Activated CD8-positive, alpha-beta memory T cell treated with anti-CD3 and anti-CD28 coated beads, Interleukin-2, amount 50 U/mL, for 1 hour (primary cell): Measurements from ENCODE around the gene MYO7B.

Experiments
- DNase-seq: peaks from one replicate; pipeline ENCODE4 v3.0.0-alpha.2; 2020; ENCODE audit errors: extremely low read depth

Gene MYO7B

GRCh38 chr2:127649100-127649611, 113.7 kb downstream of the MYO7B start:
- no peak for DNase-seq

GRCh38 chr2:127649684-127650040, 114.2 kb downstream of the MYO7B start:
- peak; percentile 66 for DNase-seq

- DNase-seq = no peak
Measured at GRCh38 chr2:127650041-127650784, 114.7 kb downstream of the MYO7B start.

DNA sequence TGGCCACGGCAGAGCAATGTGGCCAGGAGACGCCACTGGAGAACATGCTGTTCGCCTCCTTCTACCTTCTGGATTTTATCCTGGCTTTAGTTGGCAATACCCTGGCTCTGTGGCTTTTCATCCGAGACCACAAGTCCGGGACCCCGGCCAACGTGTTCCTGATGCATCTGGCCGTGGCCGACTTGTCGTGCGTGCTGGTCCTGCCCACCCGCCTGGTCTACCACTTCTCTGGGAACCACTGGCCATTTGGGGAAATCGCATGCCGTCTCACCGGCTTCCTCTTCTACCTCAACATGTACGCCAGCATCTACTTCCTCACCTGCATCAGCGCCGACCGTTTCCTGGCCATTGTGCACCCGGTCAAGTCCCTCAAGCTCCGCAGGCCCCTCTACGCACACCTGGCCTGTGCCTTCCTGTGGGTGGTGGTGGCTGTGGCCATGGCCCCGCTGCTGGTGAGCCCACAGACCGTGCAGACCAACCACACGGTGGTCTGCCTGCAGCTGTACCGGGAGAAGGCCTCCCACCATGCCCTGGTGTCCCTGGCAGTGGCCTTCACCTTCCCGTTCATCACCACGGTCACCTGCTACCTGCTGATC, 115.4 kb downstream of the MYO7B start:
- DNase-seq = no peak

DNA sequence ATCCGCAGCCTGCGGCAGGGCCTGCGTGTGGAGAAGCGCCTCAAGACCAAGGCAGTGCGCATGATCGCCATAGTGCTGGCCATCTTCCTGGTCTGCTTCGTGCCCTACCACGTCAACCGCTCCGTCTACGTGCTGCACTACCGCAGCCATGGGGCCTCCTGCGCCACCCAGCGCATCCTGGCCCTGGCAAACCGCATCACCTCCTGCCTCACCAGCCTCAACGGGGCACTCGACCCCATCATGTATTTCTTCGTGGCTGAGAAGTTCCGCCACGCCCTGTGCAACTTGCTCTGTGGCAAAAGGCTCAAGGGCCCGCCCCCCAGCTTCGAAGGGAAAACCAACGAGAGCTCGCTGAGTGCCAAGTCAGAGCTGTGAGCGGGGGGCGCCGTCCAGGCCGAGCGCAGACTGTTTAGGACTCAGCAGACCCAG, 115.9 kb downstream of the MYO7B start:
- no peak for DNase-seq

GRCh38 chr2:127651971-127652550, 116.6 kb downstream of the MYO7B start:
- no peak for DNase-seq

- DNase-seq = no peak
Measured at GRCh38 chr2:127652786-127653357, 117.4 kb downstream of the MYO7B start.

DNA sequence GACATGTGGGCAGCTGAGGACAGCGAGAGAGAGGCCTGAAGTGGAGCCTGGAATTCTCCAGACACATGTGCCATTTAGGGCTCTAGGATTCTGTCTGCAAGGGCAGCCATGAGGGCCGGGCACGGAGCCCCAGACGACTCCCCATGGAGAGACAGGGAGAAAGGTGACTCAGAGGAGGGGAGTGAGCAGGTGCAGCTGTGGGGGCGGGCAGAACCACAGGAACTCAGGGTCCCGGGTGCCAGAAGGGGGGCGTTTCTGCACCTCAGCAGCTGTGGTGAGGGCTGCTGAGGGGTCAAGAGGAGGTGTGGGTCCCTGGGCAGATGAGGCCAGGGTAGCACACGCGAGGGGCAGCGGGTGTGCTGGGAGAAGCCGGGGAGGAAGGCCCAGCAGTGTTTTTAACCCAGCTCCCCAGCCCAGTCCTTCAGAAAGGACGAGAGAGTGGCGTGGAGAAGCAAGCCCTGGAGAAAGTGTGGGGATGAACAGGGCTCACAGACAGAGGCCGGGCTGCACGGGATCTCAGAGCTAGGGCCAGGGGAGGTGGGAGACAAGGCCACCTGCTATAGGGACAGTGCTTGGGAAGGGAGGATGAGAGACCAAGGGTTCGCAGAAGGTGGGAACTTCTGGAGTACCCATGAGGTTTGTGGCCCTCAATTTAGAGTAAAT, 118.1 kb downstream of the MYO7B start:
- no peak for DNase-seq

DNA sequence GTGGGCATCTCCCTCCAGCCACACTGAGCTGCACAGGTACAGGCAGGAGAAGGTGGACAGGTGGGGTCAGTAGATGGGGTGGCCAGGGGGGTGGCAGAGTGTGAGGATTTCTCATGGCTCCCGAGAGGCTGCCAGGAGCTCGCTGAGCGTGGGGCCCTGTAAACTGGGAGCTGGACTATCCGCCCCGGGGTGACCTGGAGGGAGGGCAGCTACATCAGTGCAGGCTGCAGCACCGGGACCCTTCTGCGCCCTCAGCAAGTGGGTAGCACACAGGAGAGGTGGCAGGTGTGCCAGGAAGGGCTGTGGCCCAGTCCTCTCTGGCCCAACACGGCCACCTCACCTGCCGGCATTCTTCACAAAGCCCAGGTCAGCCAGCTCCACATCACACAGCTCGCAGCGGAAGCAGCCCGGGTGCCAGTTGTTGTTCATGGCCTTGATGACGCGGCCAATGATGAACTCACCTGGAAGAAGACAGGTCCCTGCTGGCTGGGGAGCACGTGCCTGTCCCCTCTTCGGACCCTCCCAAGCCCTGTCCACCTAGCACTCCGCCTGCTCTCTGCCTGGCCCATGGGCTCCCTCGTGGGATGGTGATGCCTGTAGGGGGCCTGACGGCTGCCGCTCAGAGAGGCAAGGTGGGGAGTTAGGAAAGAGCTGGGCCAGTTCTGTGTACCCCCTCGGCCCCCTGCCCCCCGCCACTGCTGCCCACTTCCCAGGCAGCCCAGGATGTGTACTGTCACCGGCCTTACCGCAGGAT, 118.8 kb downstream of the MYO7B start:
- DNase-seq = no peak

DNA sequence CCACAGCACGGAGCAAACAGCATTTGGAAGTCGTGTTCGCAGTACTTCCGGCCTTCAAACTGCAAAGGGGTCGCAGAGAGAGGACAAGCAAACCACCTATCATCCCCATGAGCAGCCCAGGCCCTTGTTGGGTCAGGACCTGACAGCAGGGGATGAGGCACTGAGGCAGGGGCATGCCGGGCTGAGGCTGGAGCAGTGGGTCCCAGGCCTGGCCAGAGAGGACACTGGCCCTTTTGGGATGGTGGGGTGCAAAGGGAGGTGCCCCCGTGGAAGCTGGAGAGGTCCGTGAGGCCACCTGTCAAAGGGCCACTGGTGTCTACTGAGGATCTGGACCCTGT, 119.3 kb downstream of the MYO7B start:
- DNase-seq = no peak

- no peak for DNase-seq
Measured at GRCh38 chr2:127655209-127656073, 120.0 kb downstream of the MYO7B start.

DNA sequence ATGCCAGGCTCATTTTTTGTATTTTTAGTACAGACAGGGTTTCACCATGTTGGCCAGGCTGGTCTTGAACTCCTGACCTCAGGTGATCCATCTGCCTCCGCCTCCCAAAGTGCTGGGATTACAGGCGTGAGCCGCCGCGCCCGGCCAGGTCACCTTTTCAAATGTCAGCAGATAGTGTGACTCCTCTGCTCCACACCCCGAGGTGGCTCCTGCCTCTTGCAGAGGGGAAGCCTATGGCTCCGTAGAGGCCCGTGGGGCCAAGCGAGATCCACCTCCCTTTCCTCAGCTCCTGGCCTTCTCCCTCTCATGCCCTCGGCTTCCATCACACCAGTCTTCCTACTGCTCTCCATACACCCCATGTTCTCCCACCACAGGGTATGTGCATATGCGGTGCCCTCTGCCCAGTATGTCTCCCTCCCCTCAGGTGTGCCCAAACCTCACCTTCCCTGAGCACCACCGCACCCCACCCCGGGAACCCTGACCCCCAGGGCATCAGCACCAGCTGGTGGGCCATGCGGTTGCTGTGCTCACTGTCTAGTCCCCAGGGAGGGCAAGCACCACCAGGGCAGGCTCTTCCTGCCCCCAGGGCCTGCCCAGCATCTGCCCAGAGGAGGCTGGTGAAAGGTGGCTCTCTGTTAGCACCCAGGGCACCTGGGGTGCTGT, 121.2 kb downstream of the MYO7B start:
- DNase-seq = no peak

DNA sequence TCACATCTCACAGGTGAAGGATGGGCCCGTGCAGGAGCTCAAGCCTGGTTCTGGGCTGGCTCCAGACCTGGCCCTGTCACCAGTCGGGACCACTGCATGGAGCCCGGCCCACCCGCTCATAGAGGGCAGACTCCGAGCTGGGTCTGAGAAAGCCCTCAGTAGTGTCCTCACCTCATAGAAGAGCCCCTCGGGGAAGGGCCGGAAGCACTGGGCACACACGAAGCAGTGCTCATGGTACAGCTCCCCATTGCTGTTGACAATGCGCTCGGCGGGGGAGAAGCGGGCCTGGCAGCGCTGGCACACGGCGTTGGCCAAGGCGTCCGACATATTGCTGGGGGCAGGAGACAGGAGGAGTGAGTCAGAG, 121.7 kb downstream of the MYO7B start:
- no peak for DNase-seq

DNA sequence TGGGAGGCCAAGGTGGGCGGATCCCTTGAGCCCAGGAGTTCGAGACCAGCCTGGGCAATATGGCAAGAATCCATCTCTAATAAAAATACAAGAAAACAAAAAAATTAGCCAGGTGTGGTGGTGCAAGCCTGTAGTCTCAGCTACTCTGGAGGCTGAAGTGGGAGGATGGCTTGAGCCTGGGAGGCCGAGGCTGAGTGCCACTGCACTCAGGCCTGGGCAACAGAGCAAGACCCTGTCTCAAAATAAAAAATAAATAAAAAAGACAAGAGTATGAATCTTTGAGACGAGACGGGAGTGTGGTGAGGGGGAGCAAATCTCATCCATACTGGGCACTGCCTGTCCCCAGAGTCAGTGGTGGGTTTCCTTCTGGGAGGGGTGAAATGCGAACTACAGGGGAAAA, 122.7 kb downstream of the MYO7B start:
- no peak for DNase-seq

- DNase-seq = no peak
Measured at GRCh38 chr2:127658641-127659407, 123.3 kb downstream of the MYO7B start.

GRCh38 chr2:127659408-127660290, 124.2 kb downstream of the MYO7B start:
- no peak for DNase-seq

DNA sequence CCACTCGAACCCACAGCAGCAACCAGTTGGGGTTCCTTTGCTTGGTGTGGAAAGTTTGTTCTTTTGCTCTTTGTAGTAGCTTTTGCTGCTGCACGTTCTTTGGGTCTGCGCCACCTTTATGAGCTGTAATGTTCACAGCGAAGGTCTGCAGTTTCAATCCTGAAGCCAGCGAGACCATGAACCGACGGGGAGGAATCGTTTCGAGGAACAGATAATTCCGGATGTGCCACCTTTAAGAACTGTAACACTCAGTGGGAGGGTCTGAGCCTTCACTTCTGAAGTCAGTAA, 124.8 kb downstream of the MYO7B start:
- no peak for DNase-seq

DNA sequence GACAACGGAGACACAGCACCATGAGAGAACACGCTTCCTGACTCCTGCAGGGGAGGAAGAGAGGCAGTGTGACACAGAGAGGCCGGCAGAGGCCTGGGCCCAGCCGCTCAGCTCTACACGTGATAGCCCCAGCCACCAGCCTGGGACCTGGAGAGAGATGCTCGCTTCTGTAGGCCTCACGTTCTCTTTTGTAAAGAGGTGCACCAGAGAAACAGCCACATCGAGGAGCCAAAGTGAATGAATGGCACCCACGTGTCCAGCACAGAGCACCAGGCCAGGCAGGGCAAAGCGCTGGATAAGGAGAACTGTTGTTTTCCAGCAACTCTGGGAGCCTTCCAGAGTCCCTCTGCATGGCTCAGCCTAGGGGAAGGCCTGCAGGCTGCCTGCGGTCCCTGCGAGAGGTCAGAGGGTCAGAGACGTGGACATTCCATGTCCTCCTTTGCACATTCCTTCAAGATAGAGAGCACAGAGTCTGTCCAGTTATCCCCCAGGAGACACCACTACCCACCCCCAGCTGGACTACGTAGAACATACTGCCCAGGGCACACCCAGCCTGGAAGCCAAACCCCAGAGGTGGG, 125.7 kb downstream of the MYO7B start:
- DNase-seq = no peak
